IMR-90 (cell line): ENCODE results near the gene LPGAT1. TPM values are rescaled to one million over a fixed set of nuclear protein-coding genes. Genes with fewer than 3 reads are reported as not detected.

Experiments used
- ATAC-seq: fragments of 200-7000 bp; cut with Tn5 transposase; 2 replicates; pipeline ENCODE4 v1.9.1; 2020; ENCODE audit warnings: low read depth, mild to moderate bottlenecking, moderate library complexity
- BruUV-seq: library from RNA; stranded (reverse); fragments of 400-500 nt; replicated peaks from 2 replicates; lab custom pipeline; 2021; lab: Mats Ljungman, UMichigan
- CTCF ChIA-PET: fragments of 300-600 bp; formaldehyde crosslinking; extraction: SDS; loops from one replicate; lab custom pipeline; 2021; ENCODE audit warnings: antibody characterized with exemption; lab: Yijun Ruan, JAX
- POLR2A ChIA-PET: fragments of 300-600 bp; sonication (Branson Sonifier 250); formaldehyde crosslinking; loops from one replicate; lab custom pipeline; 2022; ENCODE audit warnings: antibody characterized with exemption; ENCODE audit not compliant: unreplicated experiment; lab: Charles Lee
- DNase-seq: peaks from one replicate; pipeline ENCODE4 v3.0.0; 2013
- H2AFZ ChIP-seq: replicated peaks from 2 replicates; pipeline ENCODE3; 2013; ENCODE audit warnings: low read length, mild to moderate bottlenecking; ENCODE audit not compliant: poor library complexity
- H2AK5ac ChIP-seq: 2 replicates; pipeline ENCODE4 v1.6.1; 2013; ENCODE audit warnings: low read depth, low read length, inconsistent platforms
- H2AK9ac ChIP-seq: replicated peaks from 2 replicates; pipeline ENCODE3; 2013; ENCODE audit warnings: mild to moderate bottlenecking, low read depth, low read length, moderate library complexity; ENCODE audit not compliant: poor library complexity
- H2BK120ac ChIP-seq: 2 replicates; pipeline ENCODE4 v1.6.1; 2013; ENCODE audit warnings: low read depth, low read length, inconsistent platforms
- H2BK15ac ChIP-seq: 3 replicates; pipeline ENCODE4 v1.6.1; 2013; ENCODE audit warnings: low read depth, low read length, inconsistent platforms
- H2BK20ac ChIP-seq: 2 replicates; pipeline ENCODE4 v1.6.1; 2013; ENCODE audit warnings: low read depth, mild to moderate bottlenecking, inconsistent platforms, low read length, moderate library complexity
- H2BK5ac ChIP-seq: 2 replicates; pipeline ENCODE4 v1.6.1; 2013; ENCODE audit warnings: mild to moderate bottlenecking, low read depth, low read length, inconsistent platforms; ENCODE audit not compliant: poor library complexity, severe bottlenecking
- H3K14ac ChIP-seq: replicated peaks from 2 replicates; pipeline ENCODE4 v1.6.1; 2013; ENCODE audit warnings: low read depth, low read length, inconsistent platforms
- H3K18ac ChIP-seq: 2 replicates; pipeline ENCODE4 v1.6.1; 2013; ENCODE audit warnings: low read depth, low read length, control low read depth
- H3K23ac ChIP-seq: 2 replicates; pipeline ENCODE4 v1.6.1; 2013; ENCODE audit warnings: low read depth, low read length, inconsistent platforms
- H3K27ac ChIP-seq: 2 replicates; pipeline ENCODE4 v1.5.1; 2013; ENCODE audit warnings: mild to moderate bottlenecking, control low read depth, low read length; ENCODE audit not compliant: insufficient read depth
- H3K27me3 ChIP-seq: 2 replicates; pipeline ENCODE4 v1.6.1; 2013; ENCODE audit warnings: low read length; ENCODE audit not compliant: control insufficient read depth, insufficient read depth
- H3K36me3 ChIP-seq: 2 replicates; pipeline ENCODE4 v1.6.1; 2013; ENCODE audit warnings: low read length, mixed read lengths; ENCODE audit not compliant: control insufficient read depth, insufficient read depth
- H3K4ac ChIP-seq: 2 replicates; pipeline ENCODE4 v1.6.1; 2013; ENCODE audit warnings: low read depth, low read length, inconsistent platforms
- H3K4me1 ChIP-seq: 2 replicates; pipeline ENCODE4 v1.6.1; 2013; ENCODE audit warnings: low read length, mixed read lengths; ENCODE audit not compliant: control insufficient read depth, insufficient read depth
- H3K4me2 ChIP-seq: 2 replicates; pipeline ENCODE4 v1.6.1; 2013; ENCODE audit warnings: low read depth, mild to moderate bottlenecking, control low read depth, low read length, moderate library complexity
- H3K4me3 ChIP-seq: 2 replicates; pipeline ENCODE4 v1.5.1; 2013; ENCODE audit warnings: low read depth, mild to moderate bottlenecking, control low read depth, low read length, moderate library complexity; ENCODE audit not compliant: insufficient read depth
- H3K56ac ChIP-seq: 2 replicates; pipeline ENCODE4 v1.6.1; 2013; ENCODE audit warnings: low read length, inconsistent platforms; ENCODE audit not compliant: insufficient read depth; ENCODE audit errors: extremely low read depth
- H3K79me1 ChIP-seq, 2 experiments: 2 replicates each; pipeline ENCODE4 v1.6.1; 2013; ENCODE audit warnings: low read length in 2 of 2, inconsistent platforms in 1 of 2, low read depth in 1 of 2
- H3K9ac ChIP-seq: 2 replicates; pipeline ENCODE4 v1.6.1; 2013; ENCODE audit warnings: low read depth, low read length, control low read depth
- H3K9me1 ChIP-seq: 2 replicates; pipeline ENCODE4 v1.6.1; 2013; ENCODE audit warnings: low read length, inconsistent platforms; ENCODE audit not compliant: insufficient read depth
- H3K9me3 ChIP-seq: 2 replicates; pipeline ENCODE4 v1.6.1; 2013; ENCODE audit warnings: low read length; ENCODE audit not compliant: control insufficient read depth, insufficient read depth
- H4K20me1 ChIP-seq: 2 replicates; pipeline ENCODE4 v1.6.1; 2013; ENCODE audit warnings: low read length, inconsistent platforms; ENCODE audit not compliant: insufficient read depth
- H4K5ac ChIP-seq: 2 replicates; pipeline ENCODE4 v1.6.1; 2013; ENCODE audit warnings: mild to moderate bottlenecking, low read depth, low read length, control low read depth
- H4K8ac ChIP-seq, 2 experiments: 2 replicates each; pipeline ENCODE4 v1.6.1; 2013; ENCODE audit warnings: low read depth in 2 of 2, low read length in 2 of 2, control low read depth in 1 of 2, inconsistent platforms in 1 of 2
- H4K91ac ChIP-seq: 2 replicates; pipeline ENCODE4 v1.6.1; 2013; ENCODE audit warnings: low read depth, low read length, inconsistent platforms; ENCODE audit not compliant: insufficient read depth
- POLR2A ChIP-seq: IDR thresholded peaks from 2 replicates; pipeline ENCODE4 v1.6.1; 2012; ENCODE audit warnings: mild to moderate bottlenecking, low read depth, low read length
- WGBS, 2 experiments: methylation state at CpG; one replicate each; pipeline versions ENCODE4 v1.1.5 to v1.1.7; 2013; ENCODE audit warnings: missing lambda C conversion rate in 2 of 2; ENCODE audit not compliant: insufficient read length in 1 of 2; ENCODE audit errors: extremely low coverage in 2 of 2; 5-methylcytosine and 5-hydroxymethylcytosine counted together
- dilution Hi-C: fragments of 300-500 bp; cut with HindIII; formaldehyde crosslinking; loops from one replicate; pipeline ENCODE4 v1.14.3; 2018; ENCODE audit warnings: low sequenced_read_pairs; ENCODE audit not compliant: unreplicated experiment
- in situ Hi-C: fragments of 300-500 bp; cut with MboI; formaldehyde crosslinking; loops from 3 replicates; pipeline ENCODE4 v1.14.3; 2019; ENCODE audit warnings: low sequenced_read_pairs, inconsistent platforms, mixed read lengths
- intact Hi-C: fragments of 100-400 bp; cut with micrococcal nuclease; formaldehyde crosslinking; loops from 2 replicates; pipeline ENCODE4 v1.10.0; 2022
- polyA plus RNA-seq, 3 experiments: library from polyadenylated mRNA; depleted of rRNA; stranded (reverse); fragments of >200 nt; gene quantifications; 2 replicates each; pipeline ENCODE4 v1.2.3, GENCODE V29; 2012; ENCODE audit warnings: low replicate concordance in 1 of 3
- total RNA-seq: library from RNA; depleted of rRNA; stranded (reverse); fragments of >200 nt; gene quantifications from 2 replicates; pipeline ENCODE4 v1.2.3, GENCODE V29; 2012

LPGAT1 gene
- total and polyA plus RNA-seq, 2 of the 4 experiments (the other 2 are of a cell fraction): 6.7 to 13.6 TPM

- Histone ChIP-seq H4K8ac (no peak overlapping the region), H2BK120ac (no peak overlapping the region), H2AK5ac (no peak overlapping the region), H3K27ac (no peak overlapping the region), H3K18ac (no peak overlapping the region), H3K14ac (no peak overlapping the region), H3K4ac (no peak overlapping the region), H4K91ac (no peak overlapping the region), H3K79me1 (no peaks in the 10 kb centered on the region), H4K5ac (no peak overlapping the region), H3K4me1 (peaks cover 6% of the 10 kb centered on the region), H2BK20ac (no peak overlapping the region), H3K23ac (no peak overlapping the region), H3K4me2 (no peak overlapping the region), H3K9ac (no peak overlapping the region), H2BK5ac (no peak overlapping the region), H2AK9ac (no peak overlapping the region), H3K4me3 (no peak overlapping the region), H3K27me3 (no peaks in the 10 kb centered on the region; the same call in none of the 2 replicates), H3K9me1 (peaks cover 7% of the 10 kb centered on the region; the same call in 1 of the 2 replicates), H3K9me3 (no peaks in the 10 kb centered on the region), H2AFZ (no peak overlapping the region), H2BK15ac (no peak overlapping the region), H4K20me1 (no peaks in the 10 kb centered on the region), H3K56ac (no peak overlapping the region), H3K36me3 (no peaks in the 10 kb centered on the region)
- in situ Hi-C loops (no loop called here), intact Hi-C loops (no loop called here), dilution Hi-C loops (no loop called here)
- no CpG with 5 or more reads among the region's 9 CpGs for WGBS, 2 experiments
- ChIA-PET POLR2A (no interaction called here), CTCF (no interaction called here)
- DNase-seq (no peak), ATAC-seq (no peak)
- no TSS peak for BruUV-seq
- TF ChIP-seq POLR2A: no peak
These were observed 92.4 kb downstream of the LPGAT1 start for GRCh38 chr1:211738096-211738690.
